NCI-H2227 treated with DMSO at 0.1 percent for 48 hours (cell line): ENCODE measurements around the gene FITM2.
A peak's percentile ranks its signal among the peaks of the same experiment; 100 is the strongest.
"Not testable (repeated sequence)": the region's sequence is repeated elsewhere in the genome, so short reads cannot be mapped to it uniquely, and the experiment has no call there.

Experiments used
- DNase-seq: peaks from one replicate; lab custom pipeline; 2025; lab: John Stamatoyannopoulos, UW

The FITM2 gene

GRCh38 chr20:44331201-44331600 is 20.2 kb upstream of the FITM2 start:
- no peak for DNase-seq

- DNase-seq, result no peak
Observed at GRCh38 chr20:44328428-44328827, 17.4 kb upstream of the FITM2 start.

GRCh38 chr20:44327748-44328147 is 16.7 kb upstream of the FITM2 start:
- DNase-seq, result not testable (repeated sequence)

- no peak for DNase-seq
Observed at GRCh38 chr20:44326391-44327159, 15.6 kb upstream of the FITM2 start.

- DNase-seq, result peak; percentile 89
Observed at GRCh38 chr20:44324343-44324742, 13.3 kb upstream of the FITM2 start.

- no peak for DNase-seq
Observed at GRCh38 chr20:44319839-44320422, 8.9 kb upstream of the FITM2 start.

GRCh38 chr20:44314870-44315269 is 3.9 kb upstream of the FITM2 start:
- DNase-seq, result no peak

- no peak for DNase-seq
Observed at GRCh38 chr20:44309763-44310663, 989 bp downstream of the FITM2 start.

GRCh38 chr20:44306927-44307326 is 4.1 kb downstream of the FITM2 start:
- no peak for DNase-seq

GRCh38 chr20:44304383-44304782 is 6.6 kb downstream of the FITM2 start:
- no peak for DNase-seq

- DNase-seq, result no peak
Observed at GRCh38 chr20:44302736-44303135, 8.3 kb downstream of the FITM2 start.

- DNase-seq, result no peak
Observed at GRCh38 chr20:44302026-44302669, 8.9 kb downstream of the FITM2 start.

GRCh38 chr20:44301285-44301684 is 9.7 kb downstream of the FITM2 start:
- no peak for DNase-seq

GRCh38 chr20:44299011-44299535 is 11.9 kb downstream of the FITM2 start:
- not testable (repeated sequence) for DNase-seq

GRCh38 chr20:44297721-44298120 is 13.3 kb downstream of the FITM2 start:
- no peak for DNase-seq

GRCh38 chr20:44296011-44296410 is 15.0 kb downstream of the FITM2 start:
- DNase-seq, result peak; percentile 87

- DNase-seq, result no peak
Observed at GRCh38 chr20:44291754-44292153, 19.2 kb downstream of the FITM2 start.

GRCh38 chr20:44288252-44288651 is 22.8 kb downstream of the FITM2 start:
- no peak for DNase-seq

GRCh38 chr20:44287272-44288097 is 23.5 kb downstream of the FITM2 start:
- DNase-seq, result no peak

- DNase-seq, result no peak
Observed at GRCh38 chr20:44284032-44284431, 27.0 kb downstream of the FITM2 start.

GRCh38 chr20:44282192-44282591 is 28.8 kb downstream of the FITM2 start:
- no peak for DNase-seq
